Measurements from ENCODE around the gene ARSG. TPM values are rescaled to one million over a fixed set of nuclear protein-coding genes. Genes with fewer than 3 reads are reported as not detected.
A peak's percentile ranks its signal among the peaks of the same experiment; 100 is the strongest.

ARSG gene
- polyA plus RNA-seq, 1 donor (not counting 4 experiments of a cell fraction or from before 2014, with no cell fraction given), result 0.41 TPM

DNA sequence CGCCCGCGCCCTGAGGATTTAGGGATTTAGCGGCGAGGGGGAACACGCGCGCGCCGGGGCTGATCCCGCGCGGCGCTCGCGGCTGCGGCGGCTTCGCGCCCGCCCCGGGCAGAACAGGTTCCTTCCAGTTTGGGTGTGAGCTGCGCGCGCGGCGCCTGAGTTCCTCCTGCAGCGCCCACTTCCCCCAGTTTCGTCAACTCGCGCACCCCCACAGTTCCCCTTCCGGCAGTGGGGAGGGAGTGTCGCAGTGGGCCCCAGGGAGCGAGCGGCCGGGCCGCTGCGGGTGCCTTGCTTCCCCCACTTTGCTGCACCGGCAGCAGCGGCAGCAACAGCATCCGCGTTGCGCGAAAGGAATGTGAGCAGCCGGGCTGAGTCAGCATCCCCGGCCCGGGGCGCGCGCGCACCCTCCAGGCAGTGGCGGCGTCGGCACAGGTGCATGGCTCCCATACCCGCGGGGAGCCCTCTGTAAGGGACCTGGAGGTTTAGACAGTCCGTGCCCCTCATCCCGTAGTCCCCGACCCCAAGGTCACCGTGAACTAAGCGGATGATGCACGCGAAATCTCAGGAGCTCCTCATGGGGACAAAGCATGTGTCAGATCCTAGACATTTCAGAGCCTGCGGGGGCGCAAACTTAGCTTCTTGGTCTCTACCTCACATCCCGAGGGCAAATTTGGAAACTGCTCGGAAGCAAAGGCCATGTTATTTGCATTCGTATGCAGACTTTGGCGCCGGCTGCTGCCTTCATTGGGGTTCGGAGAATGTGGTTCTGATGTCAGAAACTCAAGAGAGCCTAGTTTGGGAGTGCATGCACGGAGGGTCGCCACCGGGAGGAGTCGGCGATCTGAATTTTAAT, 767 bp downstream of the ARSG start:
- no peak for FAIRE-seq
- H3K9me3 ChIP-seq (ENCODE audit: control insufficient read depth, low read depth, low read length), result no peaks in the 10 kb centered on the region
- peaks cover 18% of the 10 kb centered on the region for H3K4me1 ChIP-seq (ENCODE audit: control insufficient read depth, extremely low read depth, insufficient read depth, low read length)
- no peaks in the 10 kb centered on the region for H3K9me1 ChIP-seq (ENCODE audit: control insufficient read depth, extremely low read depth, insufficient read depth, low read length)
- H3K27me3 ChIP-seq (ENCODE audit: control insufficient read depth, extremely low read depth, insufficient read depth, low read length), result peaks cover 45% of the 10 kb centered on the region
- H3K4me2 ChIP-seq (ENCODE audit: control insufficient read depth, extremely low read depth, insufficient read depth, low read depth, low read length), result peak overlapping the region; percentile 74
- H3K9ac ChIP-seq (ENCODE audit: control insufficient read depth, extremely low read depth, insufficient read depth, low read length), result peak overlapping the region; percentile 37
- DNase-seq (ENCODE audit: low read depth, low spot score), result no peak
- peak overlapping the region; percentile 67 for H2AFZ ChIP-seq (ENCODE audit: control insufficient read depth, low read length)
- dilution Hi-C loops (cut with MboI; ENCODE audit: extremely low pct_ligation_motif_present, low sequenced_read_pairs), result no loop called here
- H3K27ac ChIP-seq (ENCODE audit: control insufficient read depth, insufficient read depth, low read length), result no peak overlapping the region
- TF ChIP-seq, protein P1, sequence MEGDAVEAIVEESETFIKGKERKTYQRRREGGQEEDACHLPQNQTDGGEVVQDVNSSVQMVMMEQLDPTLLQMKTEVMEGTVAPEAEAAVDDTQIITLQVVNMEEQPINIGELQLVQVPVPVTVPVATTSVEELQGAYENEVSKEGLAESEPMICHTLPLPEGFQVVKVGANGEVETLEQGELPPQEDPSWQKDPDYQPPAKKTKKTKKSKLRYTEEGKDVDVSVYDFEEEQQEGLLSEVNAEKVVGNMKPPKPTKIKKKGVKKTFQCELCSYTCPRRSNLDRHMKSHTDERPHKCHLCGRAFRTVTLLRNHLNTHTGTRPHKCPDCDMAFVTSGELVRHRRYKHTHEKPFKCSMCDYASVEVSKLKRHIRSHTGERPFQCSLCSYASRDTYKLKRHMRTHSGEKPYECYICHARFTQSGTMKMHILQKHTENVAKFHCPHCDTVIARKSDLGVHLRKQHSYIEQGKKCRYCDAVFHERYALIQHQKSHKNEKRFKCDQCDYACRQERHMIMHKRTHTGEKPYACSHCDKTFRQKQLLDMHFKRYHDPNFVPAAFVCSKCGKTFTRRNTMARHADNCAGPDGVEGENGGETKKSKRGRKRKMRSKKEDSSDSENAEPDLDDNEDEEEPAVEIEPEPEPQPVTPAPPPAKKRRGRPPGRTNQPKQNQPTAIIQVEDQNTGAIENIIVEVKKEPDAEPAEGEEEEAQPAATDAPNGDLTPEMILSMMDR (optimal IDR thresholded peaks at IDR 0.05 in 1 of 3, IDR thresholded peaks at IDR 0.05 in 1 of 3, conservative IDR thresholded peaks at IDR 0.05 in 1 of 3; ENCODE audit: extremely low read depth in 1 of 3, insufficient read depth in 2 of 3, low read length in 3 of 3), result peak in 1 of 3 experiments; percentile 15
- TF ChIP-seq EZH2 (IDR thresholded peaks at IDR 0.05; ENCODE audit: low read length), result no peak
- H3K79me2 ChIP-seq (ENCODE audit: control insufficient read depth, insufficient read depth, low read length), result no peaks in the 10 kb centered on the region
- H3K4me3 ChIP-seq (ENCODE audit: control insufficient read depth in 2 of 3, extremely low read depth in 1 of 3, insufficient read depth in 2 of 3, low read depth in 1 of 3, low read length in 3 of 3), result peak overlapping the region; percentile 34 to 65 (median 62)
- H3K36me3 ChIP-seq (ENCODE audit: control insufficient read depth in 2 of 2, extremely low read depth in 1 of 2, insufficient read depth in 2 of 2, low read length in 2 of 2), result no peaks in the 10 kb centered on the region
- H4K20me1 ChIP-seq (ENCODE audit: control insufficient read depth, extremely low read depth, insufficient read depth, low read length), result no peaks in the 10 kb centered on the region

DNA sequence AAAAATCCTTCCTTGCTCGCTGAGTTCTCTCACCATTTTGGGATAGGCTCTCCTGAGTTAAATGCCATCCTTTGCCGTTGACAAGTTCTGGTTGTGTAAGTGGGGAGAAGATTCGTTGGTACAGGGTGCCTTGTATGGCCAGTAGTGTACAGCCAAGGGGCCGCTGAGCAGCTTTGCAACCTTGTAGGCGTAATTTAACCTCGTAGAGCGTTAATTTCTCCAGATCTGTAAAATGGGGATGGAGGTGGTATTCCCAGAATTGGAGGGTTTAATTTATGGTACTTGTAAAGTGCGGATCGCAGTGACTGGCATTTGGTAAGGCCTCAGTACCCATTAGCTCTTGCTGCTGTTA, 1.4 kb downstream of the ARSG start:
- no peak for DNase-seq (ENCODE audit: low read depth, low spot score)
- Histone ChIP-seq H3K36me3 (ENCODE audit: control insufficient read depth in 2 of 2, extremely low read depth in 1 of 2, insufficient read depth in 2 of 2, low read length in 2 of 2) (no peaks in the 10 kb centered on the region), H2AFZ (ENCODE audit: control insufficient read depth, low read length) (no peak overlapping the region), H3K9ac (ENCODE audit: control insufficient read depth, extremely low read depth, insufficient read depth, low read length) (no peak overlapping the region), H3K4me2 (ENCODE audit: control insufficient read depth, extremely low read depth, insufficient read depth, low read depth, low read length) (no peak overlapping the region), H3K27ac (ENCODE audit: control insufficient read depth, insufficient read depth, low read length) (no peak overlapping the region), H3K4me3 (ENCODE audit: control insufficient read depth in 2 of 3, extremely low read depth in 1 of 3, insufficient read depth in 2 of 3, low read depth in 1 of 3, low read length in 3 of 3) (no peak overlapping the region), H4K20me1 (ENCODE audit: control insufficient read depth, extremely low read depth, insufficient read depth, low read length) (no peaks in the 10 kb centered on the region), H3K79me2 (ENCODE audit: control insufficient read depth, insufficient read depth, low read length) (no peaks in the 10 kb centered on the region), H3K27me3 (ENCODE audit: control insufficient read depth, extremely low read depth, insufficient read depth, low read length) (peaks cover 48% of the 10 kb centered on the region), H3K4me1 (ENCODE audit: control insufficient read depth, extremely low read depth, insufficient read depth, low read length) (peaks cover 18% of the 10 kb centered on the region), H3K9me3 (ENCODE audit: control insufficient read depth, low read depth, low read length) (no peaks in the 10 kb centered on the region), H3K9me1 (ENCODE audit: control insufficient read depth, extremely low read depth, insufficient read depth, low read length) (no peaks in the 10 kb centered on the region)
- dilution Hi-C loops (cut with MboI; ENCODE audit: extremely low pct_ligation_motif_present, low sequenced_read_pairs), result no loop called here
- TF ChIP-seq EZH2 (IDR thresholded peaks at IDR 0.05; ENCODE audit: low read length), result no peak
- TF ChIP-seq, protein P1 (optimal IDR thresholded peaks at IDR 0.05 in 1 of 3, IDR thresholded peaks at IDR 0.05 in 1 of 3, conservative IDR thresholded peaks at IDR 0.05 in 1 of 3; ENCODE audit: extremely low read depth in 1 of 3, insufficient read depth in 2 of 3, low read length in 3 of 3), result no peak
- no peak for FAIRE-seq
